GM23338 (cell line): ENCODE measurements around the gene MRTO4. TPM values are rescaled to one million over a fixed set of nuclear protein-coding genes. Genes with fewer than 3 reads are reported as not detected.

ENCODE experiments used
- ATAC-seq: fragments of 200-7000 bp; cut with Tn5 transposase; 3 replicates; pipeline ENCODE4 v1.9.1; 2020
- DNase-seq: peaks from one replicate; pipeline ENCODE4 v3.0.0-alpha.2; 2015; ENCODE audit warnings: low spot score
- H2AFZ ChIP-seq: fragments of 200-600 bp; sonication (generic); 2 replicates; pipeline ENCODE4 v1.8.0; 2016; ENCODE audit warnings: antibody characterized with exemption, mild to moderate bottlenecking, moderate library complexity
- H3F3A ChIP-seq: fragments of 200-600 bp; sonication (generic); replicated peaks from 2 replicates; pipeline ENCODE4 v1.8.0; 2017; ENCODE audit warnings: antibody characterized with exemption, mixed run types, low read depth
- H3K27ac ChIP-seq: fragments of 200-600 bp; sonication (generic); 2 replicates; pipeline ENCODE4 v1.6.1; 2016; ENCODE audit warnings: low read depth
- H3K27me3 ChIP-seq: fragments of 200-600 bp; sonication (generic); 2 replicates; pipeline ENCODE4 v1.8.0; 2016; ENCODE audit warnings: mild to moderate bottlenecking, mixed run types, moderate library complexity; ENCODE audit not compliant: insufficient read depth
- H3K36me3 ChIP-seq: fragments of 200-600 bp; sonication (generic); 2 replicates; pipeline ENCODE4 v1.8.0; 2016; ENCODE audit warnings: mild to moderate bottlenecking; ENCODE audit not compliant: insufficient read depth
- H3K4me1 ChIP-seq: fragments of 200-600 bp; sonication (generic); 2 replicates; pipeline ENCODE4 v1.8.0; 2016; ENCODE audit warnings: mild to moderate bottlenecking, moderate library complexity; ENCODE audit not compliant: insufficient read depth
- H3K4me2 ChIP-seq: fragments of 200-600 bp; sonication (generic); 2 replicates; pipeline ENCODE4 v1.7.1; 2017; ENCODE audit warnings: mixed run types
- H3K4me3 ChIP-seq: fragments of 200-600 bp; sonication (generic); 2 replicates; pipeline ENCODE4 v1.6.1; 2016; ENCODE audit warnings: mixed run types
- H3K79me2 ChIP-seq: fragments of 200-600 bp; sonication (generic); replicated peaks from 2 replicates; pipeline ENCODE4 v1.8.0; 2017; ENCODE audit warnings: mild to moderate bottlenecking; ENCODE audit not compliant: insufficient read depth
- H3K9me2 ChIP-seq: fragments of 200-600 bp; sonication (generic); 2 replicates; pipeline ENCODE4 v1.8.0; 2017; ENCODE audit not compliant: insufficient read depth
- H4K20me1 ChIP-seq: fragments of 200-600 bp; sonication (generic); replicated peaks from 2 replicates; pipeline ENCODE4 v1.8.0; 2017; ENCODE audit warnings: mild to moderate bottlenecking; ENCODE audit not compliant: insufficient read depth
- H3K27ac Mint-ChIP-seq: 2 replicates; pipeline ENCODE4 v1.8.0; 2020; ENCODE audit warnings: inconsistent platforms, mild to moderate bottlenecking, moderate library complexity, mixed read lengths
- H3K27me3 Mint-ChIP-seq: 3 replicates; pipeline ENCODE4 v1.8.0; 2022; ENCODE audit warnings: low read depth, mild to moderate bottlenecking, moderate library complexity, mixed read lengths, inconsistent platforms; ENCODE audit not compliant: insufficient read depth, poor library complexity
- H3K36me3 Mint-ChIP-seq: 3 replicates; pipeline ENCODE4 v1.8.0; 2021; ENCODE audit warnings: low read depth, mild to moderate bottlenecking, inconsistent platforms, moderate library complexity, mixed read lengths
- H3K4me1 Mint-ChIP-seq: 3 replicates; pipeline ENCODE4 v1.8.0; 2020; ENCODE audit warnings: mild to moderate bottlenecking, inconsistent platforms, mixed read lengths
- H3K4me3 Mint-ChIP-seq: 3 replicates; pipeline ENCODE4 v1.8.0; 2021; ENCODE audit warnings: moderate library complexity, mild to moderate bottlenecking, inconsistent platforms, mixed read lengths
- H3K9me3 Mint-ChIP-seq: 3 replicates; pipeline ENCODE4 v1.8.0; 2020; ENCODE audit warnings: moderate library complexity, mild to moderate bottlenecking, inconsistent platforms, mixed read lengths
- CREB1 ChIP-seq: fragments of 250-450 bp; sonication (Bioruptor Pico); IDR thresholded peaks from 2 replicates; pipeline ENCODE4 v1.5.0; 2020; ENCODE audit warnings: low read depth, mild to moderate bottlenecking, moderate library complexity
- CTCF ChIP-seq, 2 experiments: fragments of 200-600 bp in 1 of 2; sonication (generic) in 1 of 2; conservative IDR thresholded peaks; 2 replicates each; pipeline versions ENCODE4 v1.5.1 to v1.6.1; 2016 to 2017; ENCODE audit warnings: antibody characterized with exemption in 2 of 2, low read depth in 2 of 2, mild to moderate bottlenecking in 2 of 2, moderate library complexity in 1 of 2
- EZH2 ChIP-seq: fragments of 200-600 bp; sonication (generic); IDR thresholded peaks from one replicate; pipeline ENCODE4 v1.8.0; 2017; ENCODE audit warnings: antibody characterized with exemption, mild to moderate bottlenecking, low read depth; ENCODE audit not compliant: unreplicated experiment
- EZH2phosphoT487 ChIP-seq: fragments of 200-600 bp; sonication (generic); IDR thresholded peaks from one replicate; pipeline ENCODE4 v1.8.1; 2018; ENCODE audit warnings: antibody characterized with exemption; ENCODE audit not compliant: unreplicated experiment
- JUNB ChIP-seq: IDR thresholded peaks from one replicate; pipeline ENCODE4 v1.6.1; 2016; ENCODE audit warnings: antibody characterized with exemption; ENCODE audit not compliant: unreplicated experiment
- NANOG ChIP-seq: IDR thresholded peaks from 2 replicates; pipeline ENCODE4 v1.6.1; 2016; ENCODE audit warnings: antibody characterized with exemption, borderline replicate concordance
- POLR2AphosphoS5 ChIP-seq: IDR thresholded peaks from 2 replicates; pipeline ENCODE4 v1.6.1; 2016; ENCODE audit warnings: antibody characterized with exemption, low read depth
- STAT1 ChIP-seq: IDR thresholded peaks from one replicate; pipeline ENCODE4 v1.6.1; 2016; ENCODE audit warnings: antibody characterized with exemption; ENCODE audit not compliant: unreplicated experiment
- ZNF114 ChIP-seq: fragments of 250-450 bp; sonication (Bioruptor Pico); IDR thresholded peaks from 2 replicates; pipeline ENCODE4 v1.5.0; 2020; ENCODE audit warnings: mild to moderate bottlenecking, moderate library complexity
- ZNF331 ChIP-seq: fragments of 250-450 bp; sonication (Bioruptor Pico); IDR thresholded peaks from 2 replicates; pipeline ENCODE4 v1.5.0; 2020; ENCODE audit warnings: low read depth, mild to moderate bottlenecking, moderate library complexity
- polyA plus RNA-seq: library from polyadenylated mRNA; unstranded; fragments of >200 nt; fragmentation: Nextera tagmentation; extraction: Ambion mirVana; gene quantifications from 2 replicates; pipeline ENCODE4 v1.2.1, GENCODE V29; 2016
- total RNA-seq: library from RNA; depleted of rRNA; stranded (reverse); fragments of >200 nt; shearing (Covaris generic); gene quantifications from 2 replicates; pipeline ENCODE4 v1.2.3, GENCODE V29; 2014
- TF ChIP-seq, protein P1 (sequence below): fragments of 250-450 bp; sonication (Bioruptor Pico); IDR thresholded peaks from 2 replicates; pipeline ENCODE4 v1.5.0; 2020; ENCODE audit warnings: mild to moderate bottlenecking, moderate library complexity
- TF ChIP-seq, protein P2 (sequence below): IDR thresholded peaks from 2 replicates; pipeline ENCODE4 v1.6.1; 2016; ENCODE audit warnings: antibody characterized with exemption
- TF ChIP-seq, protein P3 (sequence below): IDR thresholded peaks from one replicate; pipeline ENCODE4 v1.6.1; 2018; ENCODE audit warnings: antibody characterized with exemption; ENCODE audit not compliant: unreplicated experiment

Gene MRTO4
- total and polyA plus RNA-seq, 2 experiments from 2014 or later, result 54.2 to 88.5 TPM

- H4K20me1 ChIP-seq, result peaks cover 3% of the 10 kb centered on the region; the same call in 1 of the 2 replicates
- H3K4me3 ChIP-seq, result no peak overlapping the region
- H3F3A ChIP-seq, result no peaks in the 10 kb centered on the region
- no peak overlapping the region for H2AFZ ChIP-seq
- H3K27ac ChIP-seq, result no peak overlapping the region
- Mint-ChIP-seq H3K4me1 (peaks cover 7% of the 10 kb centered on the region; the same call in 2 of the 3 replicates), H3K4me3 (no peak overlapping the region), H3K36me3 (peaks cover 46% of the 10 kb centered on the region), H3K9me3 (no peaks in the 10 kb centered on the region), H3K27ac (no peak overlapping the region), H3K27me3 (peaks cover 9% of the 10 kb centered on the region)
- H3K79me2 ChIP-seq, result no peaks in the 10 kb centered on the region; the same call in 1 of the 2 replicates
- peaks cover 10% of the 10 kb centered on the region for H3K27me3 ChIP-seq
- no peaks in the 10 kb centered on the region for H3K9me2 ChIP-seq
- 0 out of 2 replicates have a peak, but pooled peaks cover 8% of the 10 kb centered on the region for H3K4me1 ChIP-seq
- H3K36me3 ChIP-seq, result no peaks in the 10 kb centered on the region
- TF ChIP-seq, protein P1, sequence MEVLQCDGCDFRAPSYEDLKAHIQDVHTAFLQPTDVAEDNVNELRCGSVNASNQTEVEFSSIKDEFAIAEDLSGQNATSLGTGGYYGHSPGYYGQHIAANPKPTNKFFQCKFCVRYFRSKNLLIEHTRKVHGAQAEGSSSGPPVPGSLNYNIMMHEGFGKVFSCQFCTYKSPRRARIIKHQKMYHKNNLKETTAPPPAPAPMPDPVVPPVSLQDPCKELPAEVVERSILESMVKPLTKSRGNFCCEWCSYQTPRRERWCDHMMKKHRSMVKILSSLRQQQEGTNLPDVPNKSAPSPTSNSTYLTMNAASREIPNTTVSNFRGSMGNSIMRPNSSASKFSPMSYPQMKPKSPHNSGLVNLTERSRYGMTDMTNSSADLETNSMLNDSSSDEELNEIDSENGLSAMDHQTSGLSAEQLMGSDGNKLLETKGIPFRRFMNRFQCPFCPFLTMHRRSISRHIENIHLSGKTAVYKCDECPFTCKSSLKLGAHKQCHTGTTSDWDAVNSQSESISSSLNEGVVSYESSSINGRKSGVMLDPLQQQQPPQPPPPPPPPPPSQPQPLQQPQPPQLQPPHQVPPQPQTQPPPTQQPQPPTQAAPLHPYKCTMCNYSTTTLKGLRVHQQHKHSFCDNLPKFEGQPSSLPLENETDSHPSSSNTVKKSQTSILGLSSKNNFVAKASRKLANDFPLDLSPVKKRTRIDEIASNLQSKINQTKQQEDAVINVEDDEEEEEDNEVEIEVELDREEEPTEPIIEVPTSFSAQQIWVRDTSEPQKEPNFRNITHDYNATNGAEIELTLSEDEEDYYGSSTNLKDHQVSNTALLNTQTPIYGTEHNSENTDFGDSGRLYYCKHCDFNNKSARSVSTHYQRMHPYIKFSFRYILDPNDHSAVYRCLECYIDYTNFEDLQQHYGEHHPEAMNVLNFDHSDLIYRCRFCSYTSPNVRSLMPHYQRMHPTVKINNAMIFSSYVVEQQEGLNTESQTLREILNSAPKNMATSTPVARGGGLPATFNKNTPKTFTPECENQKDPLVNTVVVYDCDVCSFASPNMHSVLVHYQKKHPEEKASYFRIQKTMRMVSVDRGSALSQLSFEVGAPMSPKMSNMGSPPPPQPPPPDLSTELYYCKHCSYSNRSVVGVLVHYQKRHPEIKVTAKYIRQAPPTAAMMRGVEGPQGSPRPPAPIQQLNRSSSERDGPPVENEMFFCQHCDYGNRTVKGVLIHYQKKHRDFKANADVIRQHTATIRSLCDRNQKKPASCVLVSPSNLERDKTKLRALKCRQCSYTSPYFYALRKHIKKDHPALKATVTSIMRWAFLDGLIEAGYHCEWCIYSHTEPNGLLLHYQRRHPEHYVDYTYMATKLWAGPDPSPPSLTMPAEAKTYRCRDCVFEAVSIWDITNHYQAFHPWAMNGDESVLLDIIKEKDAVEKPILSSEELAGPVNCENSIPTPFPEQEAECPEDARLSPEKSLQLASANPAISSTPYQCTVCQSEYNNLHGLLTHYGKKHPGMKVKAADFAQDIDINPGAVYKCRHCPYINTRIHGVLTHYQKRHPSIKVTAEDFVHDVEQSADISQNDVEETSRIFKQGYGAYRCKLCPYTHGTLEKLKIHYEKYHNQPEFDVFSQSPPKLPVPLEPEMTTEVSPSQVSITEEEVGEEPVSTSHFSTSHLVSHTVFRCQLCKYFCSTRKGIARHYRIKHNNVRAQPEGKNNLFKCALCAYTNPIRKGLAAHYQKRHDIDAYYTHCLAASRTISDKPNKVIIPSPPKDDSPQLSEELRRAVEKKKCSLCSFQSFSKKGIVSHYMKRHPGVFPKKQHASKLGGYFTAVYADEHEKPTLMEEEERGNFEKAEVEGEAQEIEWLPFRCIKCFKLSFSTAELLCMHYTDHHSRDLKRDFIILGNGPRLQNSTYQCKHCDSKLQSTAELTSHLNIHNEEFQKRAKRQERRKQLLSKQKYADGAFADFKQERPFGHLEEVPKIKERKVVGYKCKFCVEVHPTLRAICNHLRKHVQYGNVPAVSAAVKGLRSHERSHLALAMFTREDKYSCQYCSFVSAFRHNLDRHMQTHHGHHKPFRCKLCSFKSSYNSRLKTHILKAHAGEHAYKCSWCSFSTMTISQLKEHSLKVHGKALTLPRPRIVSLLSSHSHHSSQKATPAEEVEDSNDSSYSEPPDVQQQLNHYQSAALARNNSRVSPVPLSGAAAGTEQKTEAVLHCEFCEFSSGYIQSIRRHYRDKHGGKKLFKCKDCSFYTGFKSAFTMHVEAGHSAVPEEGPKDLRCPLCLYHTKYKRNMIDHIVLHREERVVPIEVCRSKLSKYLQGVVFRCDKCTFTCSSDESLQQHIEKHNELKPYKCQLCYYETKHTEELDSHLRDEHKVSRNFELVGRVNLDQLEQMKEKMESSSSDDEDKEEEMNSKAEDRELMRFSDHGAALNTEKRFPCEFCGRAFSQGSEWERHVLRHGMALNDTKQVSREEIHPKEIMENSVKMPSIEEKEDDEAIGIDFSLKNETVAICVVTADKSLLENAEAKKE (CRISPR knock-in tag), result no peak
- TF ChIP-seq CTCF (conservative IDR thresholded peaks at IDR 0.05; ENCODE audit: low read depth in 2 of 2) (no peak), ZNF114 (no peak), CREB1 (CRISPR knock-in tag) (no peak), EZH2 (no peak), EZH2phosphoT487 (no peak), JUNB (no peak), ZNF331 (CRISPR knock-in tag) (no peak), STAT1 (no peak), NANOG (no peak), POLR2AphosphoS5 (no peak)
- TF ChIP-seq, protein P2, sequence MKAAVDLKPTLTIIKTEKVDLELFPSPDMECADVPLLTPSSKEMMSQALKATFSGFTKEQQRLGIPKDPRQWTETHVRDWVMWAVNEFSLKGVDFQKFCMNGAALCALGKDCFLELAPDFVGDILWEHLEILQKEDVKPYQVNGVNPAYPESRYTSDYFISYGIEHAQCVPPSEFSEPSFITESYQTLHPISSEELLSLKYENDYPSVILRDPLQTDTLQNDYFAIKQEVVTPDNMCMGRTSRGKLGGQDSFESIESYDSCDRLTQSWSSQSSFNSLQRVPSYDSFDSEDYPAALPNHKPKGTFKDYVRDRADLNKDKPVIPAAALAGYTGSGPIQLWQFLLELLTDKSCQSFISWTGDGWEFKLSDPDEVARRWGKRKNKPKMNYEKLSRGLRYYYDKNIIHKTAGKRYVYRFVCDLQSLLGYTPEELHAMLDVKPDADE, result no peak
- TF ChIP-seq, protein P3, sequence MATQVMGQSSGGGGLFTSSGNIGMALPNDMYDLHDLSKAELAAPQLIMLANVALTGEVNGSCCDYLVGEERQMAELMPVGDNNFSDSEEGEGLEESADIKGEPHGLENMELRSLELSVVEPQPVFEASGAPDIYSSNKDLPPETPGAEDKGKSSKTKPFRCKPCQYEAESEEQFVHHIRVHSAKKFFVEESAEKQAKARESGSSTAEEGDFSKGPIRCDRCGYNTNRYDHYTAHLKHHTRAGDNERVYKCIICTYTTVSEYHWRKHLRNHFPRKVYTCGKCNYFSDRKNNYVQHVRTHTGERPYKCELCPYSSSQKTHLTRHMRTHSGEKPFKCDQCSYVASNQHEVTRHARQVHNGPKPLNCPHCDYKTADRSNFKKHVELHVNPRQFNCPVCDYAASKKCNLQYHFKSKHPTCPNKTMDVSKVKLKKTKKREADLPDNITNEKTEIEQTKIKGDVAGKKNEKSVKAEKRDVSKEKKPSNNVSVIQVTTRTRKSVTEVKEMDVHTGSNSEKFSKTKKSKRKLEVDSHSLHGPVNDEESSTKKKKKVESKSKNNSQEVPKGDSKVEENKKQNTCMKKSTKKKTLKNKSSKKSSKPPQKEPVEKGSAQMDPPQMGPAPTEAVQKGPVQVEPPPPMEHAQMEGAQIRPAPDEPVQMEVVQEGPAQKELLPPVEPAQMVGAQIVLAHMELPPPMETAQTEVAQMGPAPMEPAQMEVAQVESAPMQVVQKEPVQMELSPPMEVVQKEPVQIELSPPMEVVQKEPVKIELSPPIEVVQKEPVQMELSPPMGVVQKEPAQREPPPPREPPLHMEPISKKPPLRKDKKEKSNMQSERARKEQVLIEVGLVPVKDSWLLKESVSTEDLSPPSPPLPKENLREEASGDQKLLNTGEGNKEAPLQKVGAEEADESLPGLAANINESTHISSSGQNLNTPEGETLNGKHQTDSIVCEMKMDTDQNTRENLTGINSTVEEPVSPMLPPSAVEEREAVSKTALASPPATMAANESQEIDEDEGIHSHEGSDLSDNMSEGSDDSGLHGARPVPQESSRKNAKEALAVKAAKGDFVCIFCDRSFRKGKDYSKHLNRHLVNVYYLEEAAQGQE, result no peak
- no peak for ATAC-seq
- DNase-seq, result no peak
- no peak overlapping the region for H3K4me2 ChIP-seq
Observed at GRCh38 chr1:19307794-19308508, 56.3 kb downstream of the MRTO4 start.
